GM21447 (cell line): ENCODE measurements around the gene CRYL1.

Experiments used
- ATAC-seq: cut with Tn5 transposase; IDR thresholded peaks from one replicate; pipeline ENCODE4 v1.9.1; 2021; ENCODE audit not compliant: unreplicated experiment

CRYL1 gene

DNA sequence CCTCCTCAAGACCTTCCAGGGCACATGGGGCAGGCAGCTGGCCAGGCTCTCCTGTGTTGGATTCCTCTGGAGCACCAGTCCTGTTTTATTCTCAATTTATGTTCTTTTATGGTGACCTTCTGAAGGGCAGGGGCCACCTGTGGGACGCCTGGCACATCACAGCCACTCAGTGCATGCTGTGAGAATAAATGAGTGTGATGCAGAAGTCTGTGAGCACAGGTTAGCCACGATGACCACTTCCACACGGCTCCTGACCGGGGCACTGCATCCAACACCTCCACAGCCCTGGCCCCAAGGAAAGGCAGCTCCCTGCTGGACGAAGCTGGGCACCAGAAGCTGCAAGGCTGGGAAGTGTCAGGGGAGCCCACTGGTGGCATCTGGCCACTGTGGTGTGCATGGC lies 122.8 kb downstream of the CRYL1 start:
- ATAC-seq: no peak

DNA sequence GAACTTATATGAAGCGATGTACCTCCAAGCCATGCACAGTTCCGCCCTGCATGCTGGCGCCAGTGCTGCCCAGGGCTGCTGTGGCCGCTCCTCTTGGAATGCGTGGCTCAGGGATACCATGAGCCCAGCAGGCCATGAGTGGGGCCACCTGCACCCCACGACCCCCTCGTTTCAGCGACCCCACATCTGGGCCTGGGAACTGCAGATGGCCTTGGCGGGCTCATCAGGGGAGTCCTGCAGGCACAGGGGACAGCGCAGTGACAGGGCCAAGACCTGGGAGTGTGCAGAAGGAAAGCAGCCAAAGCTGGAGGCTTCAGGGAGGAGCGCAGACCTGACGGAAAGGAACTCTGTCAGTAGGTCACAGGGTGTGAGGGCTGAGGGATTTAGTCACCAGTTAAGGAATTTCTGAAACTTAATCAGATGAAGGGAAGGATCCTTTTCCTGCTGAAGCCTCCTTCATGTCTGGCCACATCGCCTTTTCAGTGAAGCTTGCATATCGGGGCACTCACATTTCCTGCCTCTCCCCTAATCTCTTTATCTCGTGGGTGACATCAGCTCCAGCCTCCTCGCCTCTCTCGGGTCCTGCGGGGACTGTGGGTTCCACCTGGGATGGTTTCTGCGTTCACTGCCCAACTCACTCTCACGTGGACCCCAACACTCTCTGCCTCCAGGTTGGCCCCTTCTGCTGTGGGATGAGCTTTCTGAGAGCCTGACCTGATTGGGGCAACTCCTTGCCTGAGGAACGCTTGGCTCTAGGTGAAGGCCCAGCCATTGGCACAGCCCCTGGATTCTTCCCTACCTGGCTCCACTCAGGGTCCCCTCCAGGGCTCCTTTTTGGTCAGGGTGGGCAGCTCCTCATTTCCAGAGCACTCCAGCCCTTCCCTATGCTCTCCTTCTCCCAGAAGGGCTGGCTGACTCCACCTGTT lies 123.5 kb downstream of the CRYL1 start:
- no peak for ATAC-seq

DNA sequence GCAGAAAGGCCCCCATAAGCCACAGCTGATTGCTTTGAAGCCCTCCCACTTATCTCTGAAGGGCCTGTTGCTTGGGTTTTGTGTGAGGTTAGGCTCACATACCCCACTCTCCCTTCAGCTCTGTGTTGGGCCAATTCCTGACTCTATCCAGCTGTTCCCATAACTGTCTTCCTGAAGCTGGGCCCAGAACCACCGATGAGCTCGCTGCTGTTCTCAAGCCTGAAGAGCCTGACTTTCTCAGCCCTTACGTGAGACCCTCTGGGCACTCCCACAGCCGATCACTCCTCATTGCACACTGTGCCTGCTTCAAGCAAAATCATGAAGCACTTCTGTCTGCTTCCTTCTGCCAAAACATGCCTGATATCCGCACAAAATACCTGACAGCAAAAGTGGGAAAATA lies 124.1 kb downstream of the CRYL1 start:
- no peak for ATAC-seq

DNA sequence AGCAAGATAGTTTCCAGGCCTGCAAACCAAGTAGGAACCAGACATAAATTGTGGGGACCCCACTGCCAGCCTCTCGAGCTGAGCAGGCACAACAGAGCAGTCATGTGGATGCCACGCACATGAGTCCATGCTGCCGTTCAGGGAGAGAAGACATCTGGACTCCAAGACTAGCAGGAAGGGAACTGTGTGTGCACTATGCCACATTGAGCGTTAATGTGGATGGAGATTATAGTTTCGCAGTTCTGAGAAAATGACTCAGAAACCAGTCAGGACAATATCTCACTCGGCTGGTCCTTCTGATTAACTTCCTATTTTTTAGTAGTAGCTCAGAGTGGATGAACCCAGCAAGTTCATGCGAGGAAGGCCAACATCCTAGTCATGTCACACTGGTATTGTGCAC lies 124.9 kb downstream of the CRYL1 start:
- no peak for ATAC-seq

DNA sequence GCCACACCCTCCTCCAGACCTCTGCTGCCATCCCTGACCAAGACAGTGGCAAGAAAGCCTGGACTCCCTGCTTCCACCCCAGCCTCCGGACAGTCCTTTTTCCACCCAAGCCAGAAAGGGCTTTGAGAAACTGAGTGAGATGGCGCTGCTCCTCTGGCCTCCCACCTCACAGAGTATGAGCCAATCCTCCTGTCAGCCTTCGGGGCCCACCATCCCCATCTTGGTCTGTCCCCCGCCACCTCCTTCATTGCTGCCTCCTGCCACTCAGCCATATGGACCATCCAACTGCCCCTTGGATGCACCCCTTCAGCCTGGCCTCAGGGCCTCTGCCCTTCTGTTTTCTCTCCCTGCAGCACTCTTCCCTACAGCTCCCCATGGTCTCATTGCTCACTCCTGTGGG lies 125.7 kb downstream of the CRYL1 start:
- no peak for ATAC-seq

DNA sequence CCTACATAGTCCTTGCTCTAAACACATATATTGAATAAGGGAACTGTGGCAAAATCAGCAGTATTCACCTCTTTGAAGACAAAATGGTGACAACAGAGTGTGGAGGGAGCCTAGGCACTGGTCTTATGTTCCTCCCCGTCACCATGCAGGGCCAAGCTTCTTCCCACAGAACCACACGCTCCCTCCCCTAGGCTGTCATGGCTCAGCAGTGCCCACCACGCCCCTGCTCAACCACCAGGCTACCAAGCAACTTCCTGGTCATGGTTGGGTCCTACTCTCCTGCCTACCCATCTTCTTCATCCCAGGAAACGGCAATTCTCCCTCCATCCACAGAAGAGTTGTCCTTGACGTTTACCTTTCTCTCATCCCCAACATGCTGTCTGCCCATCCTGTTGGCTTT lies 126.1 kb downstream of the CRYL1 start:
- no peak for ATAC-seq

DNA sequence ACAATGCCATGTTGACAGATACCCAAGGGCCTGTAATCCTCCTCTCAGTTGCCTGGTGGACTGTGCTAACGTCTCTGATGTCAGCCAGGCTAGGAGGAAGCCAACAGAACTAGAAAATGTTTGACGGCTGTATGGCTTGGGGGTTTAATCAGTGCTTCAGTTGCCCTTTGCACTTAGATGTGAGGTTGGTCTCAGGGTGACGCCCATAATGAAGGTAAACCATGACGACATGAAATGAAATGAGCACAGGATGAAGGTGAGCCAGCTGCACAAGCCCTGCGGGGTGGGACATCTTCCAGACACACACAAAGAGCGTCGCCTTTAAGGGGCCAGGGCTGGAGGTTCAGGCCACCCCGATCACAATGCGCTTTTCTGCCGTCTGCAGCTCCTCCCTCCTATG lies 127.2 kb downstream of the CRYL1 start:
- ATAC-seq: no peak

DNA sequence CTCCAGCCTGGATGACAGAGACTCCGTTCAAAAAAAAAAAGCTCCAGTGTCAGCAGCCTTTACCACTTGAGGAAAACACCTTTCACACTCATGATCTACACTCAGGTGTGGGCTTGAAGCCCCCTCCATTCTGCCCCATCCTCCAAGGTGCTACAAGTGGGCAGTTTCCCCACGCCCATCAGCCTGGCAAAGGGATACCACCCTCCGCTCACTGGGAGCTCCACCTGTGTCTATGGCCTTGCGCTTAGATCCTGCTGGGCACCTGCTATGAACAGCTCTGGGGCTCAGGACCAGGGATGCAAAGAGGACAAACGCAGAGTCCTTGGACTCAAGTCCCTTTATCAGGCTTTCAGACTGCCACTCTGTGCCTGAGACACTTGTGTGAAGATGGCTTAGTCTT lies 127.8 kb downstream of the CRYL1 start:
- no peak for ATAC-seq

DNA sequence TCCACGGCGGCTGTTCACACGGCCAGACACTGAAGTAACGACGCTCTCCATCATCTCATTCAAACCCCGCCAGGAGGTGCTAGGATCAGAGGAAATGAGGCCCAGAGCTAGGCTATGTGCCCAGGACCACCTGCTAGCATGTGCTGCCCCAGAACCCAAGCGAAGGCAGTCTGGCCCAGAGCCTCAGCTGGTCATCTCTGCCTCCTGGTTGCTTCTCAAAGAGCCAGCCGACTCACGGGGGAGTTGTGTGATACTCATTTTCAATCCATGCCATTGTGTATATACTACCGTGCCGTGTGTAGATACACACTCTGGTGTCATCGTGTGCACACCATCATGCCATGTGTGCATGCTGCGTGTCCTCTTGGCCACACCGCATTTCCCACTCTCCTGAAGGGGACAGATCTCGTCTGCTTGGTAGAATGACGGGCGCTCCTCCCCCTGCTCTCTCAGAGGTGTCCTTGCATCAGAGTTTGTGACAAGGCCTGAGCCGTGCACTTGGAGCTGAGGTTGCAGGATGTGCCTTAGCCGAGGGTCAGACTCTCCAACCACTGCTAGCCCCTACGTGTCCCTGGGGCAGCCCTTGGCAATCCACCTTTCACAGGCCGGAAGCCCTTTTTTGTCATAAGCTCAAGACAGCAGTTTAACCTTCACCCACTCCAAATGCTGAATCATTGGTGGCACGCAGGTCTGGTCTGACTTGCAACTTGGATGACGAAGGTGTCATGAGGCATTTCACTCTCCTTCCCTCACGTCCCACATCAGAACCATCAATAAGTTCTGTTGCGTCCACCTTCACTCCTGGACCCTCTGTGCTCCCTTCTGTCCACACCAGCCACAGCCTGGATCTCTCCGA lies 130.4 kb downstream of the CRYL1 start:
- ATAC-seq: no peak

DNA sequence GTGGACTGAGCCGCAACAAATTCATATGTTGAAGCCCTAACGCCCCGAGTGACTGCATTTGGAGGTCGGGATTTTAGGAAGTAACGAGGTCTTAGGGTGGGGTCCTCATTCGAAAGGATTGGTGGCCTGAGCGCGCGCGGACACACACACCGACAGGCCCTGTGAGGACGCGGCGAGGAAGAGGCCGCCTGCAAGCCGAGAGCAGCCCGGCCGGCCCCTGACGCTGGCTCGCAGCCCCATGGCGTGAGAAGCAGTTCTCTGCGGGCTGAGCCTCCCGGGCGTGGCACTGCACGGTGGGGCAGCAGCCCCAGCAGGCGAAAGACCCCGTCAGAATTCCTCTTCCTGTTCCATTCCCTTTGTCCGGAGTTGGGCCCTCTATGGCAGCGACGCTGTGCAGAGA lies 131.2 kb downstream of the CRYL1 start:
- no peak for ATAC-seq

DNA sequence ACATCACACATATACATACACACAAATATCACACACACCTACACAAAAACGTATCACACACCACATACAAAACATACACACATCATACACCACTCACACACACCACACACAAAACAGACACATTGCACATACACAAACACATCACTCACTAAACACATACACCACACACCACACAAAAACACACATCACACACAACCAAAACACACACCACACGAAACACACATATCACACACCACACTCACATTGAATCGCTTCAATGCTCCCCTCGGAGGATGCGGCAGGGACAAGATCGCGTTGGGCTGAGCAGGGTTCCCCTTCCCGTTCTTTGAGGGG lies 131.5 kb downstream of the CRYL1 start:
- no peak for ATAC-seq

DNA sequence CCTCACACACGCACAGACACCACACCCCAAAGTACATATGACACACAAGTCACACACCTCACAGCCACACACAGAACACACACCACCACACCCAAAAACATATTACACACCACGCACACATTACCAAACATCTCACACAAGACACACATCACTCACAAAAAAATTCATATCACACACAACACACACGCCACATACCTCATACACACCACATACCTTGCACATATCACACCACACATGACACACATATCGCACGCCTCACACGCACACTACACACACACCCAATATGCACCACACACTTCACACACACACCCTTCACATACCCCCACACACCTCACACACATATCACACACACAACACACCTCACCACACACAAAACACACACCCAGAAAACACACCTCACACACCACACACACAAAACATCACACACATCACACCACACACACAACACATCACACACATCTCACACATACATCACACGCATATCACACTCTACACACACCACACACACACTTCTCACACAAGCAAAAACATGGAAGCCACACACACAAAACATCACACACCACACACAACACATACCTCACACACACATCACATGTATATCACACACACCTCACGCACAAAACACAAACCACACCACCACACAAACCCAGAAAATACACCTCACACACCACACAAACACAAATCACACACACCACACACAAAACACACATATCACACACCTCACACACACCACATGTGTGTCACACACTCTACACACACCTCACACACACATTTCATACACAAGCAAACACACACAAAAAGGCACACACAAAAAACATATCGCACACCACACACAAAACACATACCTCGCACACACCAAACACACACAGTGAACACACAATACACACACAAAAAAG lies 132.1 kb downstream of the CRYL1 start:
- no peak for ATAC-seq

DNA sequence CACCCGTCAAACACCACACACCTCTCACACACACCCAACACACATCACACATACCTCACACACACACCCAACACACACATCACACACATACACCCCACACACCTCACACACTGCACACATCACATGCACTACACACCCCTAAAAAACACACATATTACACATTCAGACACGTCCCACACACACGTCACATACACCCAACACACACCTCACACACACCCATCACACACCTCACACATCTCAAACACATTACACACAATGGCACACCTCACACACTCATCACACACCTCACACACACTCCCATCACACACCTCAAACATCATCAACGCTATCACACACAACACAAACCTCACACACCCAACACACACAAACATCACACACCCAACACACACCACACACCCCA lies 133.1 kb downstream of the CRYL1 start:
- no peak for ATAC-seq

DNA sequence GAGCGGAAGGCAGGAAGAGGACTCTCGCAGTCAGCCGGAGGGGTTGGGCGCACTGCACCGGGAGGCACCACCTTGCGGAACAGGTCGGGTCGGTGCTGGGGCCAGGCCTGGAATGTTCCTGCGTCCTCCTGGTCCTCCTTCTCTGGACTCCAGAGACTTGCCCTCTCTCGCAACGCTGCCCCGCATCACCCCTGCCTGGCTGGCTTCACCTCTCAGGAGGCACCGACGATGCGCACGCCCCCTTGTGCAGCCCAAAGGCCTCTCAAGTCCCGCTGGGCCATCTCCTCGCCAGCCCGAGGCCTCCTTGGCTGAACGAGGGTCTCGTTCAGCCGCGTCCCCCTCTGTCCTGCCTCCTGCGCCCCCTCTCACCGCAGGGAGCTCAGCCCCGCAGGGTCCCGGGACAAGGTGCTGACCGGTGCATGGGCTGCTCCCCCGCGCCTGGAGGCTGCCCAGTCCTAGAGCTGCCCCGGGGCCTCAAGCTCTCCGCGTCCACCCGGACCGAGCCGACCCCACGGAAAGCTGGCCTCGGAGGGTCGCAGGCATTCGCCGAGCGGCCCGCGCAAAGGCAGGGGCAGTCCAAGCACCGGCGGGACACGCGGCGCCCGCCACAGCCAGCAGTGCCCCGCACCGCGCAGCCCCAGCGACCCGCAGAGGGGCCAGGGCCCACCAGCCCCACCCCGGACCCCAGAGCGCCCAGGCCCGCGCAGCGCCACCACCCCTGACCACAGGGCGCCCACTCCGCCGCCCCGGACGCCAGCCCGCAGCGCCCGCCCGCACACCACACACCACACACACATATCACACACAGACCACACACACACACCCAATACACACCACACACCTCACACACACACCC lies 133.8 kb downstream of the CRYL1 start:
- no peak for ATAC-seq

DNA sequence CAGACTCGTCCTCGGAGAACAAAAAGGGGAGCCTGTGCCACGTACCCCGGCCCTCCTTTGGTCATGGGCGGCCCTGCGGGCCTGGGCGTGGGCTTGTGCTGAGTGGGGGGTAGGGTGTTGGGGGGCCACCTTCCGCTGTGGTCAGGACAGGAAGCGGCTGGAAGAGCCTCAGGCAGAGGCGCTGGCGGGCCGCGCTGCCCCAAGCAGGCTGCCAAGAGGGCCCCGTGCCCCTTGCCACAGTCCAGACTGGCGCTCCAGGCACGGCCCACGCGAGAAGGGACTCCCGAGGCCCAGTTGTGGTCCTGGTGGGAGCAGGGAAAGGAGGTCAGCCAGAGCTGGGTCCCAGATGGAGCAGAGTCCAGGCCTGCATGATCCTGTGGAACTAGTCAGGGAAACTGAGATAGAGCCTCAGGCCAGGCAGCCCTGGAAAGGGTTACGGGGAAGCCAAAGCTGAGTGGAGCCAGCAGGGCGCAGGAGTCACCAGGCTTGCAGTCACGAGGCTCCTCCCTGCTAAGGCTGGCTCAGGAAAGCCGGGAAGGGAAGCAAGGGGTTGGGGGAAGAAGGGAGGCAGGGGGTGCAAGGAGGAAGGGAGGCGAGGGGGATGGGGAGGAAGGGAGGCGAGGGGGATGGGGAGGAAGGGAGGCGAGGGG lies 135.0 kb downstream of the CRYL1 start:
- no peak for ATAC-seq

DNA sequence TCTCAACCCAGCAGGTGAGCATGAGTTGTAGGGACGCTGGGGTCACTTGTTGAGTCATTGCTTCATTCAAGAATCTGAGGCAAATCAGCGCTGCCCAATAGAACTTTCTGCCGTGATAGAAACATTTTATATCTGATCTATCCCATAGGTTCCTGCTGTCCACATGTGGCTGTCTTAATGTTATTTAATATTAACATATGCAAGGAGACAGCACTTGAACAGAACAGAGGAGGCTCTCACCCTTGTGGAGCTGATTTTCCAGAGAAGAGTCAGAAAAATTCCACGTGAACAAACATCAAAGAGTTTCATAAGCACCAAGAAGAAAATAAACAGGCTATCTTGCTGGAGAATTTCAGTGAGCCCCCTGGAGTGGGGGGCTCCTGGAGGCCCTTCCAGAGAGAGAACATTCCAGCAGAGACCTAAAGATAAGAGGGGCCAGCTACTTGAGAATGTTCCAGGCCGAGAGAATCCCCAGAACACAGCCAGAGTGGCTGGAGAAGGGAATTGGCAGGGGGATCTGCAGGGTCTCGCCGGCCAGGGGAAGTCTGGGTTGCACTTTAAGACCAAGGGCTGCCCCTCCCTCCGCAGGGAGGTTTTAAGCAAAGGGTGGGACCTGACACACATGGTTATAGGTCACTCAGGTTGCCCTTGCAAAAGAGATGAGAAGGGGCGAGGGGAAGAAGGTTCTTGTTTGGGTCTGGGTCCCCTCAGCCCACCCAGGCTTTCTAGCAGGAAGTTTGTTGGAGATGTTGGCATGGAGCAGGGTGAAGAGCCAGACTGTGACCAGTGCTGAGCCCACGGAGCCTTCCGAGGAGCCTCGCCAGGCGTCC lies 135.7 kb downstream of the CRYL1 start:
- ATAC-seq: no peak

DNA sequence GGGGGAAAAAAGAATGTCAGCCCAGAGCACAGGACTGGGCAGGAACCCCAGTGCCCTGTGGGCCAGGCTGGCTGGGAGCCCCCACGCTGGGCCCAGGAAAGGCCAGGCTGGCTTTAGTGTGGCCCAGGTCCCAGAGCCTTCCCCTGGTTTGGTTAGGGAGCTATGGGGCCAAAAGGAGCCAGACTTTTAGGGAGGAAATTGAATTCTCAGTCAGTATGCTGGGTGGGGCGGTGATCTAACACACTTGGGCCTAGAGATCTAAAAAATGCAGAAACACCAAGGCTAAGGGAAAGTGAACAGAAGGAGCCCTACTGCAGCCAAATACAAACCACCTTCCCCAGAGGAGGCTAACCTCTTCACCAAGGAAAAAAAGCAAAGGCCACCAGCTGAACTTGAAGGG lies 137.5 kb downstream of the CRYL1 start:
- ATAC-seq: no peak

DNA sequence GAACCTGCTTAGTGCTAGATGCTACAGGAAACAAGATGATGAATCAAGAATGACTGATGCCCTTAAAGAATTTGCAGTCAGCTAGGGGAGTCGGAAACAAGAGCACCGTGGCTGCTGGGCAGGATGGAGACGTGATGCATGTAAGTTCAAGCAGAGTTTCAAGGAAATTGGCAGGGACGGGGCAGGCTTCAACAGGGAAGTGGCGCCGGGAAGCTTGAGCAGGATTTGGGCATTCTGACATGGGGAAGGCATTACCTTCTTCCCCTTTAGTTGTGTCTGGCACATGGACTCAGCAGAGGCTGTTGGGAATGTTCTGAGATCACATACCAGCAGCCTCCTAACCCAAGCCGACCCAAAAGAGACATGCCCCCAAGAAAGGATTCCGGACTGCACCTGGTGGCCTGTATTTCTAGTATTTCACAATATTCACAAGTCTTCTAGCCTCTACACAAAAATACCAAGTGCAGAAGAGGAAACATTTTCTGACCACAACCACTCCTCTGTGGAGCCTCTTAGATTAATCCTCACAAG lies 138.2 kb downstream of the CRYL1 start:
- ATAC-seq: no peak

DNA sequence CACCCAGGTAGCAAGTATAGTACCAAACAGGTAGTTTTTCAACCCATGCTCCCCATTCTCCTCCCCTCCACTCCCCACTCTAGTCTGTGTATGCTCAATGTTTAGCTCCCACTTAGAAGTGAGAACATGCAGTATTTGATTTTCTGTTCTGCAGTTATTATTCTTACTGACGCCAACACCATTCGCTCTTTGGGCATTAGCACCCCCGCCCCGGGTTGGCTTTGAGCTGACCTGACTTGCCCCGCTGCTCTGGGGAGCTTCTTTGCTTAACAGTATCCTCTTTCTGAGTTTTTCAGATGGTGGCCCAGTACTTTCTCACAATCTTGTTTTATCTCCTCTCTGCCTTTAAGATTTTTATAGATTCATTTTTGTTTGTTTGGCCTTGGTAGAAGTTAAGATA lies 138.7 kb downstream of the CRYL1 start:
- no peak for ATAC-seq
